Fibroblast of lung (primary cell): ENCODE results near the gene CCDC50. TPM values are rescaled to one million over a fixed set of nuclear protein-coding genes. Genes with fewer than 3 reads are reported as not detected.

Source experiments
- DNase-seq, 2 donors: peaks; one replicate each; pipeline versions ENCODE4 v3.0.0 to v3.0.0-alpha.2; 2010; ENCODE audit warnings: low read depth in 2 of 2
- H2AFZ ChIP-seq: 2 replicates; pipeline ENCODE4 v1.5.1; 2012; ENCODE audit warnings: low read length, control low read depth, inconsistent platforms
- H3K27ac ChIP-seq: 2 replicates; pipeline ENCODE4 v1.5.1; 2011; ENCODE audit warnings: low read length, control low read depth; ENCODE audit not compliant: insufficient read depth
- H3K27me3 ChIP-seq: 2 replicates; pipeline ENCODE4 v1.5.1; 2011; ENCODE audit warnings: mild to moderate bottlenecking, low read length; ENCODE audit not compliant: control insufficient read depth, insufficient read depth
- H3K36me3 ChIP-seq: 2 replicates; pipeline ENCODE4 v1.5.1; 2011; ENCODE audit warnings: low read length; ENCODE audit not compliant: control insufficient read depth, insufficient read depth
- H3K4me1 ChIP-seq: 2 replicates; pipeline ENCODE4 v1.5.1; 2011; ENCODE audit warnings: low read length; ENCODE audit not compliant: control insufficient read depth, insufficient read depth; ENCODE audit errors: extremely low read depth
- H3K4me2 ChIP-seq: 2 replicates; pipeline ENCODE4 v1.5.1; 2011; ENCODE audit warnings: low read length, control low read depth; ENCODE audit not compliant: insufficient read depth; ENCODE audit errors: extremely low read depth
- H3K4me3 ChIP-seq, 4 experiments: fragments of 200-600 bp in 1 of 4; sonication (generic) in 1 of 4; replicated peaks in 1 of 4; 2 replicates each; pipeline ENCODE4 v1.5.1; 2011 to 2016; ENCODE audit warnings: low read length in 4 of 4, low read depth in 3 of 4, mild to moderate bottlenecking in 3 of 4, control low read depth in 2 of 4, inconsistent platforms in 1 of 4, mixed read lengths in 1 of 4; ENCODE audit not compliant: insufficient read depth in 1 of 4; ENCODE audit errors: control extremely low read depth in 1 of 4
- H3K79me2 ChIP-seq: 2 replicates; pipeline ENCODE4 v1.5.1; 2012; ENCODE audit warnings: mild to moderate bottlenecking, low read length, inconsistent platforms; ENCODE audit not compliant: control insufficient read depth, insufficient read depth
- H3K9ac ChIP-seq: 2 replicates; pipeline ENCODE4 v1.5.1; 2011; ENCODE audit warnings: mild to moderate bottlenecking, low read length, control low read depth; ENCODE audit not compliant: insufficient read depth
- H3K9me3 ChIP-seq: 2 replicates; pipeline ENCODE4 v1.5.1; 2012; ENCODE audit warnings: low read depth, low read length; ENCODE audit not compliant: control insufficient read depth, insufficient read depth
- H4K20me1 ChIP-seq: 2 replicates; pipeline ENCODE4 v1.5.1; 2011; ENCODE audit warnings: low read length; ENCODE audit not compliant: control insufficient read depth, insufficient read depth; ENCODE audit errors: extremely low read depth
- CTCF ChIP-seq, 2 donors: IDR thresholded peaks in 1 of 2; conservative IDR thresholded peaks in 1 of 2; 1 replicate in 1 of 2; 2 replicates in 1 of 2; pipeline ENCODE4 v1.5.1; 2011 to 2012; ENCODE audit warnings: low read length in 2 of 2, control low read depth in 1 of 2, inconsistent platforms in 1 of 2, low read depth in 1 of 2, mild to moderate bottlenecking in 1 of 2
- EZH2 ChIP-seq: IDR thresholded peaks from 2 replicates; pipeline ENCODE4 v1.5.1; 2012; ENCODE audit warnings: low read length, control low read depth, mild to moderate bottlenecking; ENCODE audit errors: missing control alignments
- polyA plus RNA-seq, 2 donors: library from polyadenylated mRNA; depleted of rRNA in 1 of 2; stranded (reverse) in 1 of 2; unstranded in 1 of 2; fragments of >200 nt; gene quantifications; 2 replicates each; pipeline ENCODE4 v1.2.1, GENCODE V29; 2011 to 2012; ENCODE audit warnings: missing spikeins in 1 of 2
- total RNA-seq: library from RNA; depleted of rRNA; stranded (reverse); fragments of >200 nt; gene quantifications from 2 replicates; pipeline ENCODE4 v1.2.1, GENCODE V29; 2014

Gene CCDC50
- total and polyA plus RNA-seq, 2 donors (not counting 1 experiment from before 2014, with no cell fraction given), result 109 to 114 TPM

GRCh38 chr3:191390580-191390979 lies 61.4 kb downstream of the CCDC50 start:
- DNase-seq, result no peak
- Histone ChIP-seq H3K9ac (no peak overlapping the region), H3K9me3 (no peaks in the 10 kb centered on the region), H3K36me3 (peaks cover 4% of the 10 kb centered on the region), H3K27me3 (no peaks in the 10 kb centered on the region), H2AFZ (no peak overlapping the region), H3K4me2 (no peak overlapping the region), H3K4me1 (peaks cover 2% of the 10 kb centered on the region), H3K79me2 (no peaks in the 10 kb centered on the region), H4K20me1 (no peaks in the 10 kb centered on the region), H3K4me3 (no peak overlapping the region), H3K27ac (no peak overlapping the region)
- no peak for TF ChIP-seq EZH2
- no peak for TF ChIP-seq CTCF (conservative IDR thresholded peaks at IDR 0.05 in 1 of 2, IDR thresholded peaks at IDR 0.05 in 1 of 2; ENCODE audit: low read depth in 1 of 2, low read length in 2 of 2)

DNA sequence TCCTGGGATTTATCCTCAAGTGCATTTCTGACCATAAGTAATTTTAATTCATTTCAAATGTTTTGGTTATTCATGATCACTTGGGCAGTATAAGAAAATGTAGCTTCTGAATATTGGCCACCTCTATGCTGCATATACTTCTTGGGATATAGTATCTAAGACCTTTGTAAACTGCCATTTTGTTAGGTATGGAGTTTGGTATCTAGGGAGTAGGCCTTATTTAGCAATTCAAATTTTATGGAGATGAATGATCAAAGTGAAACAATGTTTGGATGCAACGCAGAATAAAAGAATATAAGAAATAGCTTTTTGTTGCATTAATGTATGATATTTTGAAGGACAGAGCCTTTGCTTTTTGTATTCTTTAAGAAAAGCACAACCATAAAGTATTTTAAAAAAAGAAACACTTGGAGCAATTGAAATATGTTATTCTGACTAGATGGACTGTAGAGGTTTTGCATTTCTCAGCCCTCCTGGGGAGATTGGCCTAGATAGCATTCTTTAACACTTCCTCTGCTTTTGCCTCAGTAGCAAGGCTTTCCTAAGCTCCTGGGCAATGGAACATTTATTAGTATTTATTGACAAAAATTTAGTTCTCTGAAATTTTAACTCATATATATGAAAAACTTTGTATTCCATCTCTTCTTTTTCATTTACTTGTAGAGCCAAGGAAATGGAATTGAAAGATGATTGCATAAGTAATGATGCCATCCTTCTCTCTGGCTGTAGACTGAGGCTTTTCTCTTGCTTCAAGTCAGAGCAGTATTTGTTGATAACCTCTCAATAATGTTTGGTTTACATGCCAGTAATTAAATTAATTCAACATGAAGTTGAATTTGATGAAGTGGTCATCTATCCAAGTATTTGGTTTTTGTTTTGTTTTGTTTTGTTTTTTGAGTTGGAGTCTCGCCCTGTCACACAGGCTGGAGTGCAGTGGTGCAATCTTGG lies 62.9 kb downstream of the CCDC50 start:
- peaks cover 4% of the 10 kb centered on the region for H3K36me3 ChIP-seq
- H3K9ac ChIP-seq, result no peak overlapping the region
- H3K79me2 ChIP-seq, result no peaks in the 10 kb centered on the region
- no peak overlapping the region for H3K27ac ChIP-seq
- H3K27me3 ChIP-seq, result no peaks in the 10 kb centered on the region
- H2AFZ ChIP-seq, result no peak overlapping the region
- H4K20me1 ChIP-seq, result no peaks in the 10 kb centered on the region
- DNase-seq, result no peak
- no peak overlapping the region for H3K4me3 ChIP-seq
- no peak overlapping the region for H3K4me2 ChIP-seq
- H3K4me1 ChIP-seq, result peaks cover 2% of the 10 kb centered on the region
- TF ChIP-seq CTCF (conservative IDR thresholded peaks at IDR 0.05 in 1 of 2, IDR thresholded peaks at IDR 0.05 in 1 of 2; ENCODE audit: low read depth in 1 of 2, low read length in 2 of 2) (no peak), EZH2 (no peak)
- H3K9me3 ChIP-seq, result no peaks in the 10 kb centered on the region

DNA sequence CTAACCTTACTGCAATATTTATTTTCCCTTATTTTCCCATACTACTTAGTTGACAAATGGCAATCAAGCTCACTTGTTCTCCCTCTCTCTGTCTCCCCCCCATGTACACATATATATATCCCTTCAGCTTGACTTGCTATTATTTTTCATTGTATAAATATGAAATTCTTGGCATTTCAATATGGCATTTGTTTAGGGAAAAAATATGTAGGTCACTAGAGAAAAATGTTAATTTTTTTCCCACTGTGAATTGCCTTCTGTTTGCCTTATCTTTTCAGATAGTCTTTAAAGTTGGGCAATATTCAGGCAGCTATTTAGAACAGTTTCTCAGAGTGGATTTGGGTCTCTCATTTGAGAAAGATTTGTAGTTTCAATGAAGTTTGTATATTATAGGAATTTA lies 64.0 kb downstream of the CCDC50 start:
- no peak overlapping the region for H3K9ac ChIP-seq
- no peak overlapping the region for H3K27ac ChIP-seq
- no peaks in the 10 kb centered on the region for H3K79me2 ChIP-seq
- no peaks in the 10 kb centered on the region for H3K27me3 ChIP-seq
- peaks cover 4% of the 10 kb centered on the region for H3K36me3 ChIP-seq
- no peaks in the 10 kb centered on the region for H4K20me1 ChIP-seq
- no peak overlapping the region for H3K4me2 ChIP-seq
- no peak for TF ChIP-seq CTCF (conservative IDR thresholded peaks at IDR 0.05 in 1 of 2, IDR thresholded peaks at IDR 0.05 in 1 of 2; ENCODE audit: low read depth in 1 of 2, low read length in 2 of 2)
- no peak for TF ChIP-seq EZH2
- peaks cover 2% of the 10 kb centered on the region for H3K4me1 ChIP-seq
- no peak overlapping the region for H2AFZ ChIP-seq
- no peak for DNase-seq
- H3K4me3 ChIP-seq, result no peak overlapping the region
- no peaks in the 10 kb centered on the region for H3K9me3 ChIP-seq
